NT2/D1 (cell line): ENCODE data around the gene MAPK7.

Experiments
- DNase-seq: peaks from one replicate; pipeline ENCODE4 v3.0.0-alpha.2; 2011; ENCODE audit warnings: low read depth, low spot score
- H3K27me3 ChIP-seq: 2 replicates; pipeline ENCODE4 v1.6.0; 2011; ENCODE audit warnings: mild to moderate bottlenecking; ENCODE audit not compliant: insufficient read length, insufficient read depth
- H3K36me3 ChIP-seq: 2 replicates; pipeline ENCODE4 v1.6.1; 2011; ENCODE audit warnings: mild to moderate bottlenecking, low read length, mixed read lengths; ENCODE audit not compliant: insufficient read depth, insufficient read length
- H3K4me1 ChIP-seq: 2 replicates; pipeline ENCODE4 v1.5.1; 2011; ENCODE audit not compliant: insufficient read depth, insufficient read length
- H3K4me3 ChIP-seq: 2 replicates; pipeline ENCODE4 v1.5.1; 2011; ENCODE audit warnings: low read depth; ENCODE audit not compliant: insufficient read length
- H3K9ac ChIP-seq: 2 replicates; pipeline ENCODE4 v1.6.0; 2011; ENCODE audit warnings: low read depth; ENCODE audit not compliant: insufficient read length
- H3K9me3 ChIP-seq: 2 replicates; pipeline ENCODE4 v1.5.1; 2011; ENCODE audit warnings: mild to moderate bottlenecking, low read length; ENCODE audit not compliant: insufficient read depth
- SUZ12 ChIP-seq: IDR thresholded peaks from 2 replicates; pipeline ENCODE4 v1.6.1; 2011; ENCODE audit not compliant: insufficient read length, insufficient read depth; ENCODE audit errors: extremely low read depth
- YY1 ChIP-seq: IDR thresholded peaks from 2 replicates; pipeline ENCODE4 v1.6.1; 2011; ENCODE audit not compliant: insufficient read length, insufficient read depth
- ZNF274 ChIP-seq: IDR thresholded peaks from 2 replicates; pipeline ENCODE4 v1.6.1; 2011; ENCODE audit warnings: mild to moderate bottlenecking, low read depth, low read length

MAPK7 gene

DNA sequence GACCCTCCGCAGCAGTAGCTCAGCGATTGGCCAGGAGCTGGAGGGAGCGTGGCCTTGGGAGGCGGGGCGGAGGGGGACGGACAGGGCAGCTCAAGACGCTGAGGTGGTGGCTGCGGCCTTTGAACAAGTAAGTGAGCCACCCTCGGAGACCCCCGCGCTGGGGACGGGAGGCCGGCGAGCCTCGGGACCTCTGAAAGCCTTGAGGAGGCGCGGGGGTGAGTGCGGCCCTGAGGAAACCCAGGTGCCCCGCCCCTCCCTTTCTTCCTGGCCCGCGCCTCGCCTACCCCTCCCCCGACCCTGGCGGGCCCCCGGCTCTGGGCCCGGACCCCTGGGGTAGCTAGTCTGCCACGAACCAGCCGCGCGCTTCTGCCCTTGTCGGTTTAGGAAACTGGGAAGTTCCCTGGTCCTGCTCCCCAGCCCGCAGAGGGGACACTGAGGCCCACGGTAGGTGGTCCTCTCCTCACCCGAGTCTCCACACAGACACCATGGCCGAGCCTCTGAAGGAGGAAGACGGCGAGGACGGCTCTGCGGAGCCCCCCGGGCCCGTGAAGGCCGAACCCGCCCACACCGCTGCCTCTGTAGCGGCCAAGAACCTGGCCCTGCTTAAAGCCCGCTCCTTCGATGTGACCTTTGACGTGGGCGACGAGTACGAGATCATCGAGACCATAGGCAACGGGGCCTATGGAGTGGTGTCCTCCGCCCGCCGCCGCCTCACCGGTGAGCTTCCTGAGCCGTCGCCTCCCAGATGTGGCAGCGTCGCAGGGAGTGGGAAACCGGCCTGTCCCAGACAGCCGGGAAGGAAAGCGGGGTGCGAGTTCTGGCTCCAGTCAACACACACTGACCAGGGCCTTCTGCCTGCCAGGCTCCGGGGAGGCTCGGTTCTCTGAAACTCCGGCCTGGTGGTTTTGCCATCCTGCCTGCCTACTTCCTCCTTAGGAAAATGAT lies at the start of gene MAPK7:
Gene MAPK7, plus strand, starts transcription at position 83 of the 945 bp plus-strand sequence. Its CDS starts 403 bp downstream, at position 486.
- Histone ChIP-seq H3K9ac (peak within 1 kb of the TSS; percentile 96), H3K4me1 (no peaks in the 10 kb centered on the region), H3K4me3 (peak within 1 kb of the TSS; percentile 86), H3K36me3 (peaks cover 49% of the 10 kb centered on the region), H3K27me3 (no peaks in the 10 kb centered on the region), H3K9me3 (no peaks in the 10 kb centered on the region)
- DNase-seq: no peak
- TF ChIP-seq YY1 (no peak), ZNF274 (no peak), SUZ12 (no peak)

DNA sequence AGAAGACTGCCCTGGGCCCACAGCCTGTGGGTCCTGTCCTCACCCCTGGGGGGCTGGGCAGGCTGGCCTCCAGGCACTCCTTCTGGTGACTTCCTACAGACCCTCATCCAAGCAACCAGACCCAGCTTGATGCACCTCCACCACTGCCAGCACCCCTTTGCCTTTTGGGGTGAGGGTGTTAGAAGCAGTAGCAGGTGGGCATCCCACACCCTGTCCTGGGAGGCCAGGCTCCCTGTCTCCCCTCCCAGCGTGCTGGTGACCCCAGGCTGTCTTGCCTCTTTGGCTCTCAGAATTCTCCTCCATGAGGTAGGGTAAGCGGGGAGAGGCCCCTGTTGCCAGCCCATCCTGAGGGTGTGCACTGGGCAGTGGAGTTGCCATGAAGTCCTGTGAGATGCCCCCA lies 49.2 kb upstream of the MAPK7 start:
- no peak for DNase-seq
- H3K36me3 ChIP-seq: peaks cover 30% of the 10 kb centered on the region
- TF ChIP-seq ZNF274 (no peak), YY1 (no peak), SUZ12 (no peak)
- H3K27me3 ChIP-seq: no peaks in the 10 kb centered on the region
- peaks cover 13% of the 10 kb centered on the region for H3K9me3 ChIP-seq
- H3K4me3 ChIP-seq: no peak overlapping the region
- H3K4me1 ChIP-seq: no peaks in the 10 kb centered on the region
- H3K9ac ChIP-seq: no peak overlapping the region

DNA sequence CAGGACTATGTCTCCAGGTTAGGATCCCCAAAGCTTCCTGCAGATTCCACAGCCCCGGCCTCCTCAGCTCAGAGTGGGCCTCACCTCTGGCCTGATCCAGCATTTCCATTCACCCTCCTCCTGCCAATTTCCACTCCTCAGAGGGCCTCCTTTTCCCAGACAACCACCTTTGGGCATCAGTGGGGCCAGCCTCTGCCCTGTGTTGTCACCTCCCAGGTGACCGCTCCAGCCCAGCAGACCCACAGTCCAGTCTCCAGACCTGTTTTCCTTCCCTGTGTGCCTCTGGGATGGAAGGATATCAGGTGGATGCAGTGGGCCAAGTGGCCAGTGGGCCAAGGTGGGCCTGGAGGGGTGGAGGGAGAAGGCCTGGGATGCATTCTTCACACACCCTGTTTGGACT lies 48.5 kb upstream of the MAPK7 start:
- Histone ChIP-seq H3K9me3 (peaks cover 11% of the 10 kb centered on the region), H3K4me3 (no peak overlapping the region), H3K27me3 (no peaks in the 10 kb centered on the region), H3K4me1 (no peaks in the 10 kb centered on the region), H3K9ac (no peak overlapping the region), H3K36me3 (peaks cover 34% of the 10 kb centered on the region)
- no peak for TF ChIP-seq ZNF274
- no peak for DNase-seq

DNA sequence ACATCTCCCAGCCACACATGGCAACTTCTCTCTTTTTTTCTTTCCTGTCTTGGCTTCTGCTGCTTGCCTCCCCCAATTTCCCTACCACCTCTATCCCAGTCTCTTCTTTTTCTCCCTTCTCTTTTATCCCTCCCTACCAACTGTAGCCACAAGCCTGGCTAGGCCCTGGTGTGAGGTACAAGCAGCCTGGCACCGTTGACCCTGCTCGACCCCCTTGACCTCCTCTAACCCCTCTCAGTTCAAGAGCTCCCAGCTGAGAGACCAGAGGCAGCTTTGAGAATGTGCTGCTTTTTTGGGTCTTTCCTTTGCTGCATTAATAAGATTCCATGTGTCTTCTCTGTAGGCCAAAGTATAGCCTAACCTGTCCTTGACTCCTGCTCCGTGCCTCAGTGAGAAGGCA lies 48.0 kb upstream of the MAPK7 start:
- Histone ChIP-seq H3K4me1 (no peaks in the 10 kb centered on the region), H3K9me3 (peaks cover 6% of the 10 kb centered on the region), H3K4me3 (no peak overlapping the region), H3K36me3 (peaks cover 34% of the 10 kb centered on the region), H3K27me3 (no peaks in the 10 kb centered on the region), H3K9ac (no peak overlapping the region)
- TF ChIP-seq SUZ12 (no peak), ZNF274 (no peak)
- DNase-seq: no peak

DNA sequence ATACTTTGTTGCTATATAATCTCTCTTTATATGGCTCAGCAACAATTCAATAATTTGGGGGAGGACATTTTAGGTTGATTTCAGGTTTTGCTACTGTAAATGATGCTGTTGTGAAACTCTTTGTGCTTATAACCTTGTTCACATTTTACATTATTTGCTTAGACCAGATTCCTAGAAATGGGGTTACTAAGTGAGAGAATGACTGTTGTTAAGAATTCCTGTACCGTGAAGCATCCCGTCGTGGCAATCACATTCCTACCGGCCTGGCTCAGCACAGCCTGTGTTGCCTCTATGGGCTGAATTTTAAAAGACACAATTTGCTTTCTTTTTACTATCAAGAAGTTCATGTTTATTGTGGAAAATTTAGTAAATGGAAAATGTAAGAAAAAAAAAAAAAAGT lies 47.2 kb upstream of the MAPK7 start:
- no peaks in the 10 kb centered on the region for H3K4me1 ChIP-seq
- H3K36me3 ChIP-seq: peaks cover 38% of the 10 kb centered on the region
- DNase-seq: no peak
- no peaks in the 10 kb centered on the region for H3K27me3 ChIP-seq
- no peak for TF ChIP-seq ZNF274
- no peak for TF ChIP-seq SUZ12
- TF ChIP-seq YY1: no peak
- no peak overlapping the region for H3K9ac ChIP-seq
- no peaks in the 10 kb centered on the region for H3K9me3 ChIP-seq
- no peak overlapping the region for H3K4me3 ChIP-seq

DNA sequence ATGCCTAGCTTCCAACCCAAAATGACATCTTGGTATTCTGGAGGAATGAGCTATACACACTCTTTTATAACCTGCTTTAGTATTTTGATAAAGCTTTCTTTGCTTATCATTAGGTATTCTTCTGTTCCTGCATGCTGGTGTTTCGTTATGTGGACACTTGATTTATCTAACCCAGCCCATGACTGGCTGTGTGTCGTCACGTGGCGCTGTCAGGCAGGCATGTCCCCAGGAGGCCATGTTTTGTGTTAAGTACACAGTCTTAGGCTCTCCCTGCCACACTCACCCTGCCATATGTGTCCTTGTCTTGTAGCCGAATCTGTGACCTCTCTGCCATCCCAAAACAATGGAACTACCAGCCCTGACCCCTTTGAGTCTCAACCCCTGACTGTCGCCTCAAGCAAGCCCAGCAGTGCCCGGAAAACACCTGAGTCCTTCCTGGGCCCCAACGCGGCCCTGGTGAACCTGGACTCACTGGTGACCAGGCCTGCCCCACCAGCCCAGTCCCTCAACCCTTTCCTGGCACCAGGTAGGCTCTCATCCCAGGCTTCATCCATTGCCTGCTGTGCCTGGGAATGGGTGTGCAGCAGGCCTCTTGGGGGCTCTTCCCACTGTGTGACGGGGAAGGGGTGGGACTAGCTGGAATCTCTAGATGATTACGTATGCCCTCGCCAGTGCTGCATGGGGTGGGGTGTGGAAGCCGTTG lies 46.6 kb upstream of the MAPK7 start:
- H3K36me3 ChIP-seq: peaks cover 43% of the 10 kb centered on the region
- H3K9me3 ChIP-seq: no peaks in the 10 kb centered on the region
- peaks cover under 1% of the 10 kb centered on the region for H3K4me1 ChIP-seq
- H3K4me3 ChIP-seq: no peak overlapping the region
- TF ChIP-seq SUZ12 (no peak), ZNF274 (no peak), YY1 (no peak)
- no peak for DNase-seq
- no peak overlapping the region for H3K9ac ChIP-seq
- no peaks in the 10 kb centered on the region for H3K27me3 ChIP-seq
